ENCODE measurements around the gene GPS1. TPM values are rescaled to one million over a fixed set of nuclear protein-coding genes. Genes with fewer than 3 reads are reported as not detected.
A peak's percentile ranks its signal among the peaks of the same experiment; 100 is the strongest.

The GPS1 gene
- total and polyA plus RNA-seq, 9 of the 15 experiments (the other 6 are each of a cell fraction or from before 2014, with no cell fraction given), result 3.1 to 167 (median 69.9) TPM

DNA sequence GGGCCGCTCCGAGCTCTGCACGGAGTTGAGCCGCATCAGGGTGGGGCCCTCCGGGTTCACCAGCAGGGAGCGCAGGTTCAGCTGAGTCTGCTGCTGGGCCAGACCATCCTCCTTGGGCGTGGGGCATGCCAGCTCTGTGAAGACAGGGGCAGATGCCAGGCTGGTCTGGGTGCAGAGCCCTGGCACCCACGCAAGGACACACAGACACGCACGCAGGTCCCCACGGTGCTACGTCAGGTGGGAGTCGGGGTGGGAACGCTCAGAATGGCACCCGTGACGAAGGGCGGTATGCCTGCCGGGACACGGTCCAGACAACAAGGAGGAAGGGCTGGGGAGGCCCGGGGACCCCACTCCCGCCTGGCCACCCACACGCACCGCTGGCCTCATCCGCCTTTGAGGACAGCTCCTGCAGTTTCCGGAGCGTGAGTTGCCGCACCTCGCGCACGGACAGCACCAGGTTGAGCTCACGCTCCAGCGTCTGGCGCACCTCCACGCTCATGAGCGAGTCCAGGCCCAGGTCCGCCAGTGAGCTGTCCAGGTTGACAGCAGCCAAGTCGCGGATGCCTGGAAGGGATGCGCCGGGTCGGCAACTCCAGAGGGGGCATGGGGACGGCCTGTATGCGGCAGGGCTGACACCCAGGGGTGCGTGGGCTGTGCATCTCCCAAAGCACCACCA lies 29.2 kb downstream of the GPS1 start:
- TF ChIP-seq ZBTB33 (CRISPR knock-in tag; IDR thresholded peaks at IDR 0.05) (peak; percentile 98), XRCC3 (IDR thresholded peaks at IDR 0.05) (no peak), PCBP1 (IDR thresholded peaks at IDR 0.05; ENCODE audit: low read depth, low read length, poor library complexity, severe bottlenecking) (peak; percentile 41), RBFOX2 (IDR thresholded peaks at IDR 0.05; ENCODE audit: low read depth, low read length) (peak; percentile 67), RBM22 (IDR thresholded peaks at IDR 0.05; ENCODE audit: low read depth, low read length, poor library complexity, severe bottlenecking) (peak; percentile 75), MITF (IDR thresholded peaks at IDR 0.05) (no peak), POLR2G (IDR thresholded peaks at IDR 0.05; ENCODE audit: low read depth, low read length) (peak; percentile 60), PRPF4 (IDR thresholded peaks at IDR 0.05; ENCODE audit: insufficient read depth, low read depth, low read length, poor library complexity, severe bottlenecking) (peak; percentile 20), NR4A1 (CRISPR knock-in tag; IDR thresholded peaks at IDR 0.05) (no peak), NR4A1 (tag; IDR thresholded peaks at IDR 0.05) (no peak), POLR2A (conservative IDR thresholded peaks at IDR 0.05) (peak; percentile 32; the same call in 1 of the 2 replicates), RBM39 (optimal IDR thresholded peaks at IDR 0.05; ENCODE audit: low read depth, low read length) (peak; percentile 51), MAX (CRISPR knock-in tag; IDR thresholded peaks at IDR 0.05) (0 out of 2 replicates have a peak, but pooled peaks have one; percentile 15), SUPT5H (IDR thresholded peaks at IDR 0.05) (peak; percentile 42; the same call in 1 of the 2 replicates), FIP1L1 (IDR thresholded peaks at IDR 0.05; ENCODE audit: low read depth, low read length, poor library complexity, severe bottlenecking) (peak; percentile 16)
- ChIA-PET CTCF (ENCODE audit: low intra/inter-chr PET ratio) (no interaction called here), POLR2A (interaction anchor here (0.7 to 2.3 kb wide), 7 partner anchors 9 to 390 kb away, joined by 3 to 11 read pairs (median 6); partner anchors contain the start of gene FASN)
- no peak for FAIRE-seq
- DNase-seq (ENCODE audit: extremely low read depth in 1 of 4, low spot score in 3 of 4), result no peak
- H4K20me1 ChIP-seq (replicated peaks; ENCODE audit: control insufficient read depth, insufficient read depth, low read length), result peaks cover 31% of the 10 kb centered on the region
- no peaks in the 10 kb centered on the region for H3K9me3 ChIP-seq (replicated peaks; ENCODE audit: control insufficient read depth, insufficient read depth, low read depth, low read length)
- ATAC-seq, result no peak
- in situ Hi-C loops (cut with MboI) (no loop called here), intact Hi-C loops (cut with micrococcal nuclease) (no loop called here)
- peaks cover 82% of the 10 kb centered on the region; the same call in 2 of the 3 replicates for H3K36me3 ChIP-seq (ENCODE audit: control insufficient read depth, insufficient read depth, low read length)
- no peaks in the 10 kb centered on the region for H3K27me3 ChIP-seq (ENCODE audit: control insufficient read depth in 2 of 2, insufficient read depth in 2 of 2, low read length in 2 of 2)
- WGBS (ENCODE audit: insufficient coverage, low coverage, missing lambda C conversion rate), result 96% methylated on average over 18 of the region's 44 CpGs
- H3K27ac ChIP-seq (ENCODE audit: extremely low read depth, low read depth, low read length), result no peak overlapping the region
- no peaks in the 10 kb centered on the region; the same call in 2 of the 3 replicates for H3K79me2 ChIP-seq (ENCODE audit: control insufficient read depth, insufficient read depth, low read length)
- H3K4me3 ChIP-seq, result no peak overlapping the region
- no peak overlapping the region for H2AFZ ChIP-seq (ENCODE audit: low read depth, low read length)
- peaks cover 0 to 85% of the 10 kb centered on the region in 2 experiments; a peak in 2 of 5 replicates for H3K4me1 ChIP-seq (replicated peaks in 1 of 2; ENCODE audit: control insufficient read depth in 2 of 2, insufficient read depth in 2 of 2, low read length in 2 of 2)
- H3K9me1 ChIP-seq (ENCODE audit: control insufficient read depth, insufficient read depth, low read length), result peaks cover 3% of the 10 kb centered on the region
- H3K9ac ChIP-seq (ENCODE audit: insufficient read depth in 1 of 2, low read depth in 2 of 2, low read length in 2 of 2), result no peak overlapping the region; a peak in 1 of 4 replicates
- BruUV-seq (replicated peaks), result no TSS peak
- no peak overlapping the region for H3K4me2 ChIP-seq (ENCODE audit: insufficient read depth, low read length)

Measured in K562 (cell line).